ENCODE results near the gene FOXP1.

FOXP1 gene

GRCh38 chr3:71175691-71176365, 407.7 kb downstream of the FOXP1 start:
- DNase-seq (ENCODE audit: low spot score): no peak

GRCh38 chr3:71172951-71173350, 410.6 kb downstream of the FOXP1 start:
- no peak for DNase-seq (ENCODE audit: low spot score)

- DNase-seq (ENCODE audit: low spot score): no peak
These were observed 411.3 kb downstream of the FOXP1 start for GRCh38 chr3:71172189-71172588.

GRCh38 chr3:71171247-71171646, 412.3 kb downstream of the FOXP1 start:
- no peak for DNase-seq (ENCODE audit: low spot score)

- DNase-seq (ENCODE audit: low spot score): no peak
These were observed 414.6 kb downstream of the FOXP1 start for GRCh38 chr3:71168880-71169411.

- no peak for DNase-seq (ENCODE audit: low spot score)
These were observed 415.3 kb downstream of the FOXP1 start for GRCh38 chr3:71168121-71168721.

GRCh38 chr3:71166339-71167240, 416.9 kb downstream of the FOXP1 start:
- DNase-seq (ENCODE audit: low spot score): no peak

GRCh38 chr3:71164881-71165280, 418.6 kb downstream of the FOXP1 start:
- DNase-seq (ENCODE audit: low spot score): no peak

- no peak for DNase-seq (ENCODE audit: low spot score)
These were observed 420.2 kb downstream of the FOXP1 start for GRCh38 chr3:71163198-71163918.

GRCh38 chr3:71162221-71162620, 421.3 kb downstream of the FOXP1 start:
- no peak for DNase-seq (ENCODE audit: low spot score)

- no peak for DNase-seq (ENCODE audit: low spot score)
These were observed 422.6 kb downstream of the FOXP1 start for GRCh38 chr3:71160785-71161546.

- DNase-seq (ENCODE audit: low spot score): no peak
These were observed 427.4 kb downstream of the FOXP1 start for GRCh38 chr3:71156062-71156665.

GRCh38 chr3:71154846-71155245, 428.7 kb downstream of the FOXP1 start:
- DNase-seq (ENCODE audit: low spot score): no peak

GRCh38 chr3:71153713-71154112, 429.8 kb downstream of the FOXP1 start:
- DNase-seq (ENCODE audit: low spot score): no peak

- DNase-seq (ENCODE audit: low spot score): no peak
These were observed 430.6 kb downstream of the FOXP1 start for GRCh38 chr3:71152892-71153265.

GRCh38 chr3:71152039-71152891, 431.3 kb downstream of the FOXP1 start:
- DNase-seq (ENCODE audit: low spot score): no peak

GRCh38 chr3:71149959-71150954, 433.3 kb downstream of the FOXP1 start:
- DNase-seq (ENCODE audit: low spot score): no peak

- DNase-seq (ENCODE audit: low spot score): no peak
These were observed 435.0 kb downstream of the FOXP1 start for GRCh38 chr3:71148455-71149060.

Measured in CD4-positive, alpha-beta T cell treated with Interleukin-15 for 4 hours (primary cell).